ENCODE results near the gene ZCWPW1.

Gene ZCWPW1

DNA sequence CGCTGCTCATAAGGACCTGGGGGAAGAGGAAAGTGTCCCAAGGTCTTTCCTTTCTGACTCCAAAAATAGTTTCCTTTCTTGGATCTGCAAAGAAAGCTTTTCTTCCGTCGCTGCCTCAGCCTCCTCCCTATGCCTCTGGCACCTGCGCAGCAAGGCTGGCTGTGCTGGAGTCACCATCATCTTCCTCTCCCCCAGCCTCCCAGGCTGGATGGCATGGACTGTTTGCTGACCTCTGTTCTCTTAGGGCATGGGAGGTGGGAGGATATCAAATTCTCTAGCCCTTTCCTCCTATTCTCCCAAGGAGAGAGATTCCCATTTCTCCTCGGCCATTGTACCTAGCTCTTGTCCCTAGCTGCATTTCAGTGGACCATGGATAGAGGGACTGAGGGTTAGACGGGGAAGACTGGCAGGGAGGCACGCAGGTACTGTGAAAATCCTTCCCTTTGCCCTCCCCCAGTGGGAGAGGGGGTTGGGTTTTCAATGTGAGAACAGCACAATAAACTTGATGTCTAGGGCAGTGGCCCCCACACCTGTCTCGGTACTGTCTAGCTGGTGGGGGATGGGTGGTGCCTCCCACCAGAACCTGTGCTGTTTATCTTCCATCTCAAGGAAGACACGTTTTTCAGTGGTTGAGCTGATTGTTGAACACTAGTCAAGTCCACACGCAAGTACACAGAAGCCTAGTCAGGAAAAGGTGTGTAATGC lies 5.2 kb upstream of the ZCWPW1 start:
- no peak overlapping the region for H3K4me3 ChIP-seq (ENCODE audit: low read depth, low read length)
- no peak for TF ChIP-seq CTCF (IDR thresholded peaks at IDR 0.05; ENCODE audit: low read depth, low read length, missing control alignments)
- DNase-seq (ENCODE audit: low read depth): no peak

- no peak for DNase-seq (ENCODE audit: low read depth)
- no peak for TF ChIP-seq CTCF (IDR thresholded peaks at IDR 0.05; ENCODE audit: low read depth, low read length, missing control alignments)
- no peak overlapping the region for H3K4me3 ChIP-seq (ENCODE audit: low read depth, low read length)
Measured at GRCh38 chr7:100433276-100433591, 4.7 kb upstream of the ZCWPW1 start.

DNA sequence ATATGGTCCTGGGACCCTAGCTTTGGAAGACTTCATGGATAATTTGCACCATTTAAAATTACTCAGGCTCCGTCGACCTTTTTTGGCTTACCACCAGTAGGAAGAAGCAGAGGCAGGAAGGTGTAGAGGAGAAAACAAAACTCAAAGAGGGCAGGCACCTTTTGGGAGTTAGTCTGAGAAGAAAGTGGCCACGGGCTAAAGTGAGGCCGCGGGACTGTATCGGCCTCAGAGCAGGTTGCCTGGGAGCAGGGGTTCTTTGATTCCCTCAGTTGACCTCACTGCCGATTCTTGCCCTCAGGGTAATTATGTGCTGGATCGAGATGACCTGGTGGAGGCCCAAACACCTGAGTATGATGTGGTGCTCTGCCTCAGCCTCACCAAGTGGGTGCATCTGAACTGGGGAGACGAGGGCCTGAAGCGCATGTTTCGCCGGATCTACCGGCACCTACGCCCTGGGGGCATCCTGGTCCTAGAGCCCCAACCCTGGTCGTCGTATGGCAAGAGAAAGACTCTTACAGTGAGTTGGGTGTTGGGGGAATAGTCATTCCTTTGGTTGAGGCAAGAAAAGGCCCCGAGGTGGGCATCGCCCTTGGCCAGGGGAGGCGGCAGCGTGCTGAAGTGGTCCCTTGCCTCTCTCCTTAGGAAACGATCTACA lies 4.2 kb upstream of the ZCWPW1 start:
- no peak for DNase-seq (ENCODE audit: low read depth)
- no peak for TF ChIP-seq CTCF (IDR thresholded peaks at IDR 0.05; ENCODE audit: low read depth, low read length, missing control alignments)
- no peak overlapping the region for H3K4me3 ChIP-seq (ENCODE audit: low read depth, low read length)

DNA sequence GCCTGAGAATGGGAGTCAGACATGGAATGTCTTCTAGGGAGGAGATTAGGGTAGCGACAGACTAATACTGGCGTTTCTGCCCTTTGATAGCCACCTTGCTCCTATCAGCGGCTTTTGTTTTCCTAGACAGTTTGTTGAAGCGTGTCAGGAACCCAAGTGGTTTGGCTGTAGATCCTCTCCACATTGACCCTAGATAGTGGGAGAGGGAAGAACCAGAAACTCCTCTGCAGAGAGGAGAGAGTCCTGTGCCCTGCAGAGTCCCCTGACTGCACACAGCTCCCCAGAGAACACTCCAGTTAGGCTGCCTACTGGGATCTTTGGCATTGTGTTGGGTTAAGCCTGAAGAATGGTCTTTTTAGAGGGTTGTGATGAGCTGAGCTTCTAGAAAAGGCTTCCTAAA lies 3.5 kb upstream of the ZCWPW1 start:
- DNase-seq (ENCODE audit: low read depth): no peak
- no peak overlapping the region for H3K4me3 ChIP-seq (ENCODE audit: low read depth, low read length)
- no peak for TF ChIP-seq CTCF (IDR thresholded peaks at IDR 0.05; ENCODE audit: low read depth, low read length, missing control alignments)

DNA sequence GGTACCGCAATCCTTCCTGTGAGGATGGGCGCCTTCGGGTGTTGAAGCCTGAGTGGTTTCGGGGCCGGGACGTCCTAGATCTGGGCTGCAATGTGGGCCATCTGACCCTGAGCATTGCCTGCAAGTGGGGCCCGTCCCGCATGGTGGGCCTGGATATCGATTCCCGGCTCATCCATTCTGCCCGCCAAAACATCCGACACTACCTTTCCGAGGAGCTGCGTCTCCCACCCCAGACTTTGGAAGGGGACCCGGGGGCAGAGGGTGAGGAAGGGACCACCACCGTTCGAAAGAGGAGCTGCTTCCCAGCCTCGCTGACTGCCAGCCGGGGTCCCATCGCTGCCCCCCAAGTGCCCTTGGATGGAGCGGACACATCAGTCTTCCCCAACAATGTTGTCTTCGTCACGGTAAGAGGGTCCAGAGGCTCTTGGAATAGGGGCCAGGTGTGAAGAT lies 2.8 kb upstream of the ZCWPW1 start:
- H3K4me3 ChIP-seq (ENCODE audit: low read depth, low read length): peak overlapping the region; percentile 94
- no peak for TF ChIP-seq CTCF (IDR thresholded peaks at IDR 0.05; ENCODE audit: low read depth, low read length, missing control alignments)
- no peak for DNase-seq (ENCODE audit: low read depth)

DNA sequence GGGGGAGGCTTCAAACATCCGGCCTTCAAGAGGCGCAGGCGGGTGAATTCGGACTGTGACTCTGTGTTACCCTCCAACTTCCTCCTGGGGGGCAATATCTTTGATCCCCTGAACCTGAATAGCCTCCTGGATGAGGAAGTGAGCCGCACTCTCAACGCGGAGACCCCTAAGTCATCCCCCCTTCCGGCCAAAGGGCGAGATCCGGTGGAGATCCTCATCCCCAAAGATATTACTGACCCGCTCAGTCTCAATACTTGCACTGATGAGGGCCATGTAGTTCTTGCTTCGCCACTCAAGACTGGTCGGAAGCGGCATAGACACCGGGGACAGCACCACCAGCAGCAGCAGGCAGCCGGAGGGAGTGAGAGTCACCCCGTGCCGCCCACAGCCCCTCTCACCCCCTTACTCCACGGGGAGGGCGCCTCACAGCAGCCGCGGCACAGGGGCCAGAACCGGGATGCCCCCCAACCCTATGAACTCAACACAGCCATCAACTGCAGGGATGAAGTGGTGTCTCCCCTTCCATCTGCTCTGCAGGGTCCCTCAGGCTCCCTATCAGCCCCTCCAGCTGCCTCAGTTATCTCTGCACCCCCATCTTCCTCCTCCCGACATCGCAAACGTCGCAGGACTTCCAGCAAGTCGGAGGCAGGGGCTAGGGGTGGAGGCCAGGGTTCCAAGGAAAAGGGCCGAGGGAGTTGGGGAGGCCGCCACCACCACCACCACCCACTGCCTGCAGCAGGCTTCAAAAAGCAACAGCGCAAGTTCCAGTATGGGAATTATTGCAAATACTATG lies 2.2 kb upstream of the ZCWPW1 start:
- no peak for DNase-seq (ENCODE audit: low read depth)
- TF ChIP-seq CTCF (IDR thresholded peaks at IDR 0.05; ENCODE audit: low read depth, low read length, missing control alignments): no peak
- peak overlapping the region; percentile 94 for H3K4me3 ChIP-seq (ENCODE audit: low read depth, low read length)
